ENCODE measurements around the gene PRR33. TPM values are rescaled to one million over a fixed set of nuclear protein-coding genes. Genes with fewer than 3 reads are reported as not detected.

Gene PRR33
- total and polyA plus RNA-seq, 7 donors: 0.16 to 8.9 (median 1.6) TPM

GRCh38 chr11:1925373-1926155 lies 33.9 kb upstream of the PRR33 start:
- 78 to 86% (median 86%) methylated on average over 21 to 23 of the region's 23 CpGs for WGBS, 3 donors
- peak in 1 of 2 donors; percentile 46 for DNase-seq

DNA sequence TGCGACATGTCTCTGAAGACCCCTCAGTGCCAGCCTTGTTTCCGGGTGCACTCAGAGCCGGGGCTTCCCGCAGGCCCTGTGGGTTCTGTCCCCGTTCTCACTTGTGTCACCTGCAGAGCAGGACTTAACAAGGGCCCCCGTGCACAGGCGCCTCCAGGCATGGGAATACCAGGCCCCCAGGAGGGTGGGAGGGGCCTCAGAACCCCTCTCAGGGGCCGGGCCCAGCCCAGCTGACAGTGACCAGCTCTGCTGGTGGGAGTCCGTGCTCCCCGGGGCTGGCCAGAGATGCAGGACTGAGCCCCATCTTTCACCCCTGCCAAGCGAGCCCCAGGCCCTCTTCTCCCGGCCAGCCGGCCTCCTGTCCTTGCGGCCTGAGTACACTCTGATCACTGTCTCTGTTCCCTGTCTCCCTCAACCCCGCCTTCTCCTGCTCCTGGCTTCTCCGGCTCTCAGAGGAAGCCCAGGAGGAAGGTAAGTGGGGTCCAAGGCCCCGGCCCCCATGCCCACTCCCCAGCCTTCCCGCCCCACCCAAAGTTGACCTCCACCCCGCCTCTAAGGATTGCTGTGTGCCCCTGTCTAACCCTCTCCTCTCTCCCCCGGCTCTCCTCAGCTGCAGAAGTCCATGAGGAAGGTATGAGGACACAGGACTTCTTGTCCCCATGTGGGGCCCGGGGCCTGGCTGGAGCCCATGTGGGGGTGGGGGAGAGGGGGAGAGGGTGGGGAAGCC lies 33.1 kb upstream of the PRR33 start:
- Histone ChIP-seq H3K9me3 (no peaks in the 10 kb centered on the region), H3K27ac (peak overlapping the region; percentile 94), H3K27me3 (ENCODE audit: insufficient read depth in 3 of 3, low read length in 2 of 3) (no peaks in the 10 kb centered on the region), H3K4me3 (peak overlapping the region; percentile 75), H3K4me1 (peaks cover 71% of the 10 kb centered on the region), H3K36me3 (ENCODE audit: insufficient read depth in 1 of 2, low read depth in 1 of 2) (peaks cover 0 to 62% of the 10 kb centered on the region in 2 donors)
- peak in 1 of 2 donors; percentile 52 for DNase-seq
- WGBS, 3 donors: 72 to 76% (median 73%) methylated on average over 17 to 21 of the region's 21 CpGs
- ATAC-seq: no peak
- TF ChIP-seq CTCF (IDR thresholded peaks at IDR 0.05): no peak
- intact Hi-C loops (cut with DNase I): no loop called here

More at GRCh38 chr11:1925373-1926155, 33.9 kb upstream of the PRR33 start:
- H3K36me3 ChIP-seq (ENCODE audit: insufficient read depth in 1 of 2, low read depth in 1 of 2): peaks cover 0 to 65% of the 10 kb centered on the region in 2 donors
- no peak for ATAC-seq
- TF ChIP-seq CTCF (IDR thresholded peaks at IDR 0.05): no peak
- H3K27ac ChIP-seq: peak overlapping the region; percentile 94
- intact Hi-C loops (cut with DNase I): no loop called here
- no peaks in the 10 kb centered on the region for H3K9me3 ChIP-seq
- H3K4me3 ChIP-seq: peak overlapping the region; percentile 75
- H3K4me1 ChIP-seq: peaks cover 68% of the 10 kb centered on the region
- no peaks in the 10 kb centered on the region for H3K27me3 ChIP-seq (ENCODE audit: insufficient read depth in 3 of 3, low read length in 2 of 3)

DNA sequence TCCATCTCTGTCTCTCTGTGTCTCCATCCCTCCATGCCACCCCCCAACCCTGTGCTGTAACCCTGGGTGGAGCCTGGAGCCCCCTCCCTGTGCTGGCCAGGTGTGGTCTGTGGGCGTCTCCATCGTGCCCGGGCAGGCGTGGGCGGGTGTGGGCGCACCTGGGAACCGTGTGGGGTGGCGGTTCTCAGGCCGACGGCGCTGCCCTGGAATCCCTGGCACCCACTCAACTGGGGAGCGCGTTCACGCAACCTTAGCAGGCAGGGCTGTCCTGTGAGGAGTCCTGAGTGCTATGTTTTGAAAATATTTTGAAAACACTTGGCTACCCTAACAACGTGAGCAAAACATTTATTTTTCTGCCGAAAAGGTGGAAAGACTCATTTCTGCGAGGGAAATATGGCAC lies 32.5 kb upstream of the PRR33 start:
- H3K4me3 ChIP-seq: peak overlapping the region; percentile 75
- no peak for ATAC-seq
- peaks cover 77% of the 10 kb centered on the region for H3K4me1 ChIP-seq
- peaks cover 0 to 62% of the 10 kb centered on the region in 2 donors for H3K36me3 ChIP-seq (ENCODE audit: insufficient read depth in 1 of 2, low read depth in 1 of 2)
- no peaks in the 10 kb centered on the region for H3K9me3 ChIP-seq
- WGBS, 3 donors: 58 to 71% (median 68%) methylated on average over 17 of the region's 17 CpGs
- H3K27me3 ChIP-seq (ENCODE audit: insufficient read depth in 3 of 3, low read length in 2 of 3): no peaks in the 10 kb centered on the region
- intact Hi-C loops (cut with DNase I): no loop called here
- peak overlapping the region; percentile 94 for H3K27ac ChIP-seq
- DNase-seq: peak in 1 of 2 donors; percentile 69
- TF ChIP-seq CTCF (IDR thresholded peaks at IDR 0.05): no peak

DNA sequence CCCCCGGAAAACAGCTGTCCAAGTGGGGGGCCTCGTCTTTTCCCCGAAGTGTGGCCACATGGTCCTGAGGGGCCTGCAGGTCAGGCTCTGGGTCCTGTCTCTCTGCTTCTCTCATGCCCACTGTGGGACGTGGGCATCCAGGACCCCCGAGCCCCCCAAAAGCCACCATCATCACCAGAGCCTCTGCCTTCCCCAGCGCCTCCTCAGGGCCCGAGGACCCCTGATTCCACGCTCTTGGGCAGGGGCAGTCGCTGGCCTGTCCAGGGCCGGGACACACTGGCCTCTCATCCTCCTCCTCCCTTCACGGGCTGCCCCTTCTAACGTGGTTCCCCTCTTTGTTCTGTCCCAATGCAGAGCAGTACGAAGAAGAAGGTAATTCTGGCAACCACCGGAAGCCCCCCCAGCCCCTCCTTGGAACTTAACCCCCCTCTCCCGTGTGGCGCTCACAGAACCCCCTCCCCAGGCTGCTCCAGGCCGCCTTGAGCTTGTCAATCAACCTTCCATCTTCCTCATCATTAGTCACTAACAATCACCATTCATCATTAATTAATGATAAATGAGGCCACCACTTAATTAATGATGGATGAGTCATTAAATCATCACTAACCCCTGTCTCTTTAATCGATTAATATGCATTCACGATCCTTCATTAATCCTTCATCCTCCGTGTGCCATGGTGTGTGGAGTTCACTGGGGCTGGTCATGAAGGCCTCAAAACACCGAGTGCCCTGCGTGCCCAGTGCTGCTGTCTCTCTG lies 31.7 kb upstream of the PRR33 start:
- 67 to 86% (median 74%) methylated on average over 21 to 22 of the region's 22 CpGs for WGBS, 3 donors
- Histone ChIP-seq H3K36me3 (ENCODE audit: insufficient read depth in 1 of 2, low read depth in 1 of 2) (peaks cover 0 to 54% of the 10 kb centered on the region in 2 donors), H3K4me3 (peak overlapping the region; percentile 75), H3K27me3 (ENCODE audit: insufficient read depth in 3 of 3, low read length in 2 of 3) (no peaks in the 10 kb centered on the region), H3K9me3 (no peaks in the 10 kb centered on the region), H3K27ac (peak overlapping the region; percentile 94), H3K4me1 (peaks cover 85% of the 10 kb centered on the region)
- no peak for TF ChIP-seq CTCF (IDR thresholded peaks at IDR 0.05)
- peak in 1 of 2 donors; percentile 52 for DNase-seq
- ATAC-seq: no peak
- intact Hi-C loops (cut with DNase I): no loop called here

Measured in psoas muscle (tissue), 8 donors.